GM18505 (cell line): ENCODE data around the gene TPO.

Experiments used
- ATAC-seq: cut with Tn5 transposase; IDR thresholded peaks from one replicate; pipeline ENCODE4 v1.9.1; 2021; ENCODE audit not compliant: unreplicated experiment
- POLR2A ChIP-seq: IDR thresholded peaks from 4 replicates; pipeline ENCODE4 v1.6.1; 2011; ENCODE audit warnings: borderline replicate concordance; ENCODE audit not compliant: insufficient read depth, insufficient read length; ENCODE audit errors: extremely low read depth

TPO gene

GRCh38 chr2:1499033-1499795, 86.0 kb downstream of the TPO start:
- no peak for ATAC-seq
- no peak for TF ChIP-seq POLR2A

- no peak for ATAC-seq
Observed at GRCh38 chr2:1501038-1501851, 88.0 kb downstream of the TPO start.

GRCh38 chr2:1501991-1502390, 88.7 kb downstream of the TPO start:
- no peak for TF ChIP-seq POLR2A
- ATAC-seq: no peak

More at GRCh38 chr2:1501038-1501851, 88.0 kb downstream of the TPO start:
- TF ChIP-seq POLR2A: no peak

GRCh38 chr2:1502891-1503304, 89.6 kb downstream of the TPO start:
- no peak for ATAC-seq
- no peak for TF ChIP-seq POLR2A

- ATAC-seq: no peak
- no peak for TF ChIP-seq POLR2A
Observed at GRCh38 chr2:1503471-1504310, 90.4 kb downstream of the TPO start.

GRCh38 chr2:1504311-1504750, 91.1 kb downstream of the TPO start:
- no peak for ATAC-seq
- TF ChIP-seq POLR2A: no peak

GRCh38 chr2:1505031-1505441, 91.8 kb downstream of the TPO start:
- ATAC-seq: no peak
- TF ChIP-seq POLR2A: no peak

- no peak for ATAC-seq
- no peak for TF ChIP-seq POLR2A
Observed at GRCh38 chr2:1509271-1510065, 96.2 kb downstream of the TPO start.

GRCh38 chr2:1510176-1510575, 96.9 kb downstream of the TPO start:
- no peak for ATAC-seq
- TF ChIP-seq POLR2A: no peak

- TF ChIP-seq POLR2A: no peak
- ATAC-seq: no peak
Observed at GRCh38 chr2:1511455-1511854, 98.2 kb downstream of the TPO start.

GRCh38 chr2:1512321-1513289, 99.3 kb downstream of the TPO start:
- no peak for ATAC-seq
- no peak for TF ChIP-seq POLR2A
